H1 (cell line): ENCODE measurements around the gene FCER2. TPM values are rescaled to one million over a fixed set of nuclear protein-coding genes. Genes with fewer than 3 reads are reported as not detected.

ENCODE experiments used
- CHD1 ChIP-seq: IDR thresholded peaks from 2 replicates; pipeline ENCODE4 v1.6.1; 2012; ENCODE audit warnings: low read depth, low read length, improper control_type of control experiment
- TAF7 ChIP-seq: optimal IDR thresholded peaks from 2 replicates; pipeline ENCODE3; 2011; ENCODE audit warnings: low read depth, mild to moderate bottlenecking, inconsistent platforms, low read length, moderate library complexity, borderline replicate concordance
- polyA plus RNA-seq, 7 experiments: library from polyadenylated mRNA; depleted of rRNA in 3 of 7; stranded (reverse) in 5 of 7; unstranded in 2 of 7; fragments of >200 nt in 5 of 7; fragments of 200-250 nt in 2 of 7; gene quantifications; 1 replicate in 5 of 7; 2 replicates in 1 of 7; 4 replicates in 1 of 7; pipeline versions ENCODE4 v1.2.1 to v1.2.3, GENCODE V29; 2011 to 2013; ENCODE audit warnings: missing spikeins in 2 of 7, mixed read lengths in 2 of 7
- total RNA-seq: library from RNA; stranded (reverse); fragmentation: NEBNext Ultra II Directional; extraction: Animal tissue kit (Norgen Biotek cat#: 25700); gene quantifications from 2 replicates; pipeline ENCODE4 v1.2.1, GENCODE V29; 2021
- TF ChIP-seq, protein P1 (sequence below): IDR thresholded peaks from 2 replicates; pipeline ENCODE4 v1.6.1; 2012; ENCODE audit warnings: low read length, inconsistent platforms
- TF ChIP-seq, protein P2 (sequence below): fragments of 300-600 bp; sonication (generic); IDR thresholded peaks from 2 replicates; pipeline ENCODE4 v1.7.1; 2012; ENCODE audit warnings: low read length, moderate library complexity, mild to moderate bottlenecking, inconsistent platforms; ENCODE audit not compliant: insufficient replicate concordance

The FCER2 gene
- total and polyA plus RNA-seq, 2 of the 8 experiments (the other 6 are each of a cell fraction or from before 2014, with no cell fraction given): 0.67 TPM; not detected in 1

DNA sequence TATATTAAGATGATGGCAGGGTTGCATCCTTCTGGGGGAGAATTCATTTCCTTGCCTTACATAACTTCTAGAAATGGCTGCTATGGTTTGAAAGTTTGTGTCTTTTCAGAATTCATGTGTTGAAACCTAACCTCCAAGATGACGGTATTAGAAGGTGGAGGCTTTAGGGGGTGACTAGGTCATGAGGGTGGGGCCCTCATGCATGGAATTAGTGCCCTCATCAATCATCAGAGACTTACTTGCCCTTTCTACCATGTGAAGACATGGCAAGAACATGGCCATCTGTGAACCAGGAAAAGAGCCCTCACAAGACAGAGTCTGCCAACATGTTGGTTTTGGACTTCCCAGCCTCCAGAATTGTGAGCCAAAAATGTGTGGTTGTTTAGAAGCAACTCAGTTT lies 14.8 kb upstream of the FCER2 start (continued):
- TF ChIP-seq, protein P1, sequence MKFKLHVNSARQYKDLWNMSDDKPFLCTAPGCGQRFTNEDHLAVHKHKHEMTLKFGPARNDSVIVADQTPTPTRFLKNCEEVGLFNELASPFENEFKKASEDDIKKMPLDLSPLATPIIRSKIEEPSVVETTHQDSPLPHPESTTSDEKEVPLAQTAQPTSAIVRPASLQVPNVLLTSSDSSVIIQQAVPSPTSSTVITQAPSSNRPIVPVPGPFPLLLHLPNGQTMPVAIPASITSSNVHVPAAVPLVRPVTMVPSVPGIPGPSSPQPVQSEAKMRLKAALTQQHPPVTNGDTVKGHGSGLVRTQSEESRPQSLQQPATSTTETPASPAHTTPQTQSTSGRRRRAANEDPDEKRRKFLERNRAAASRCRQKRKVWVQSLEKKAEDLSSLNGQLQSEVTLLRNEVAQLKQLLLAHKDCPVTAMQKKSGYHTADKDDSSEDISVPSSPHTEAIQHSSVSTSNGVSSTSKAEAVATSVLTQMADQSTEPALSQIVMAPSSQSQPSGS: no peak
- TF ChIP-seq, protein P2, sequence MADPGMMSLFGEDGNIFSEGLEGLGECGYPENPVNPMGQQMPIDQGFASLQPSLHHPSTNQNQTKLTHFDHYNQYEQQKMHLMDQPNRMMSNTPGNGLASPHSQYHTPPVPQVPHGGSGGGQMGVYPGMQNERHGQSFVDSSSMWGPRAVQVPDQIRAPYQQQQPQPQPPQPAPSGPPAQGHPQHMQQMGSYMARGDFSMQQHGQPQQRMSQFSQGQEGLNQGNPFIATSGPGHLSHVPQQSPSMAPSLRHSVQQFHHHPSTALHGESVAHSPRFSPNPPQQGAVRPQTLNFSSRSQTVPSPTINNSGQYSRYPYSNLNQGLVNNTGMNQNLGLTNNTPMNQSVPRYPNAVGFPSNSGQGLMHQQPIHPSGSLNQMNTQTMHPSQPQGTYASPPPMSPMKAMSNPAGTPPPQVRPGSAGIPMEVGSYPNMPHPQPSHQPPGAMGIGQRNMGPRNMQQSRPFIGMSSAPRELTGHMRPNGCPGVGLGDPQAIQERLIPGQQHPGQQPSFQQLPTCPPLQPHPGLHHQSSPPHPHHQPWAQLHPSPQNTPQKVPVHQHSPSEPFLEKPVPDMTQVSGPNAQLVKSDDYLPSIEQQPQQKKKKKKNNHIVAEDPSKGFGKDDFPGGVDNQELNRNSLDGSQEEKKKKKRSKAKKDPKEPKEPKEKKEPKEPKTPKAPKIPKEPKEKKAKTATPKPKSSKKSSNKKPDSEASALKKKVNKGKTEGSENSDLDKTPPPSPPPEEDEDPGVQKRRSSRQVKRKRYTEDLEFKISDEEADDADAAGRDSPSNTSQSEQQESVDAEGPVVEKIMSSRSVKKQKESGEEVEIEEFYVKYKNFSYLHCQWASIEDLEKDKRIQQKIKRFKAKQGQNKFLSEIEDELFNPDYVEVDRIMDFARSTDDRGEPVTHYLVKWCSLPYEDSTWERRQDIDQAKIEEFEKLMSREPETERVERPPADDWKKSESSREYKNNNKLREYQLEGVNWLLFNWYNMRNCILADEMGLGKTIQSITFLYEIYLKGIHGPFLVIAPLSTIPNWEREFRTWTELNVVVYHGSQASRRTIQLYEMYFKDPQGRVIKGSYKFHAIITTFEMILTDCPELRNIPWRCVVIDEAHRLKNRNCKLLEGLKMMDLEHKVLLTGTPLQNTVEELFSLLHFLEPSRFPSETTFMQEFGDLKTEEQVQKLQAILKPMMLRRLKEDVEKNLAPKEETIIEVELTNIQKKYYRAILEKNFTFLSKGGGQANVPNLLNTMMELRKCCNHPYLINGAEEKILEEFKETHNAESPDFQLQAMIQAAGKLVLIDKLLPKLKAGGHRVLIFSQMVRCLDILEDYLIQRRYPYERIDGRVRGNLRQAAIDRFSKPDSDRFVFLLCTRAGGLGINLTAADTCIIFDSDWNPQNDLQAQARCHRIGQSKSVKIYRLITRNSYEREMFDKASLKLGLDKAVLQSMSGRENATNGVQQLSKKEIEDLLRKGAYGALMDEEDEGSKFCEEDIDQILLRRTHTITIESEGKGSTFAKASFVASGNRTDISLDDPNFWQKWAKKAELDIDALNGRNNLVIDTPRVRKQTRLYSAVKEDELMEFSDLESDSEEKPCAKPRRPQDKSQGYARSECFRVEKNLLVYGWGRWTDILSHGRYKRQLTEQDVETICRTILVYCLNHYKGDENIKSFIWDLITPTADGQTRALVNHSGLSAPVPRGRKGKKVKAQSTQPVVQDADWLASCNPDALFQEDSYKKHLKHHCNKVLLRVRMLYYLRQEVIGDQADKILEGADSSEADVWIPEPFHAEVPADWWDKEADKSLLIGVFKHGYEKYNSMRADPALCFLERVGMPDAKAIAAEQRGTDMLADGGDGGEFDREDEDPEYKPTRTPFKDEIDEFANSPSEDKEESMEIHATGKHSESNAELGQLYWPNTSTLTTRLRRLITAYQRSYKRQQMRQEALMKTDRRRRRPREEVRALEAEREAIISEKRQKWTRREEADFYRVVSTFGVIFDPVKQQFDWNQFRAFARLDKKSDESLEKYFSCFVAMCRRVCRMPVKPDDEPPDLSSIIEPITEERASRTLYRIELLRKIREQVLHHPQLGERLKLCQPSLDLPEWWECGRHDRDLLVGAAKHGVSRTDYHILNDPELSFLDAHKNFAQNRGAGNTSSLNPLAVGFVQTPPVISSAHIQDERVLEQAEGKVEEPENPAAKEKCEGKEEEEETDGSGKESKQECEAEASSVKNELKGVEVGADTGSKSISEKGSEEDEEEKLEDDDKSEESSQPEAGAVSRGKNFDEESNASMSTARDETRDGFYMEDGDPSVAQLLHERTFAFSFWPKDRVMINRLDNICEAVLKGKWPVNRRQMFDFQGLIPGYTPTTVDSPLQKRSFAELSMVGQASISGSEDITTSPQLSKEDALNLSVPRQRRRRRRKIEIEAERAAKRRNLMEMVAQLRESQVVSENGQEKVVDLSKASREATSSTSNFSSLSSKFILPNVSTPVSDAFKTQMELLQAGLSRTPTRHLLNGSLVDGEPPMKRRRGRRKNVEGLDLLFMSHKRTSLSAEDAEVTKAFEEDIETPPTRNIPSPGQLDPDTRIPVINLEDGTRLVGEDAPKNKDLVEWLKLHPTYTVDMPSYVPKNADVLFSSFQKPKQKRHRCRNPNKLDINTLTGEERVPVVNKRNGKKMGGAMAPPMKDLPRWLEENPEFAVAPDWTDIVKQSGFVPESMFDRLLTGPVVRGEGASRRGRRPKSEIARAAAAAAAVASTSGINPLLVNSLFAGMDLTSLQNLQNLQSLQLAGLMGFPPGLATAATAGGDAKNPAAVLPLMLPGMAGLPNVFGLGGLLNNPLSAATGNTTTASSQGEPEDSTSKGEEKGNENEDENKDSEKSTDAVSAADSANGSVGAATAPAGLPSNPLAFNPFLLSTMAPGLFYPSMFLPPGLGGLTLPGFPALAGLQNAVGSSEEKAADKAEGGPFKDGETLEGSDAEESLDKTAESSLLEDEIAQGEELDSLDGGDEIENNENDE: no peak
- no peak for TF ChIP-seq TAF7
- no peak for TF ChIP-seq CHD1
- TF ChIP-seq, all 59 proteins: peak for 0
